Endothelial cell (in vitro differentiated cells): ENCODE results near the gene FKBP4. TPM values are rescaled to one million over a fixed set of nuclear protein-coding genes. Genes with fewer than 3 reads are reported as not detected.
A peak's percentile ranks its signal among the peaks of the same experiment; 100 is the strongest.

Experiments used
- DNase-seq: peaks from one replicate; pipeline ENCODE4 v3.0.0; 2021; ENCODE audit warnings: low spot score
- H3K27ac Mint-ChIP-seq: one replicate; pipeline ENCODE4 v1.8.0; 2021; ENCODE audit warnings: mixed read lengths, inconsistent platforms; ENCODE audit not compliant: unreplicated experiment
- H3K27me3 Mint-ChIP-seq: one replicate; pipeline ENCODE4 v1.8.0; 2021; ENCODE audit warnings: mild to moderate bottlenecking, moderate library complexity, mixed read lengths, inconsistent platforms; ENCODE audit not compliant: unreplicated experiment
- H3K36me3 Mint-ChIP-seq: one replicate; pipeline ENCODE4 v1.8.0; 2021; ENCODE audit warnings: mild to moderate bottlenecking, low read depth, mixed read lengths, inconsistent platforms; ENCODE audit not compliant: unreplicated experiment
- H3K4me1 Mint-ChIP-seq: one replicate; pipeline ENCODE4 v1.8.0; 2021; ENCODE audit warnings: mild to moderate bottlenecking, mixed read lengths, inconsistent platforms; ENCODE audit not compliant: unreplicated experiment
- H3K4me3 Mint-ChIP-seq: one replicate; pipeline ENCODE4 v1.8.0; 2021; ENCODE audit warnings: mild to moderate bottlenecking, mixed read lengths, inconsistent platforms; ENCODE audit not compliant: unreplicated experiment
- H3K9me3 Mint-ChIP-seq: one replicate; pipeline ENCODE4 v1.8.0; 2021; ENCODE audit warnings: mixed read lengths, inconsistent platforms; ENCODE audit not compliant: unreplicated experiment
- long read RNA-seq: library from polyadenylated mRNA; unstranded; transcript quantifications from one replicate; pipeline ENCODE4 v2.0.0, GENCODE V29; 2020; ENCODE audit not compliant: unreplicated experiment
- total RNA-seq: library from RNA; stranded (reverse); fragmentation: NEBNext Ultra II Directional; extraction: Animal tissue kit (Norgen Biotek cat#: 25700); gene quantifications from one replicate; pipeline ENCODE4 v1.2.1, GENCODE V29; 2021; ENCODE audit not compliant: unreplicated experiment
- TF ChIP-seq, protein P1 (sequence below): fragments of 200-600 bp; sonication (generic); IDR thresholded peaks from one replicate; pipeline ENCODE4 v1.5.0; 2021; ENCODE audit warnings: antibody characterized with exemption; ENCODE audit not compliant: unreplicated experiment

The FKBP4 gene, protein sequence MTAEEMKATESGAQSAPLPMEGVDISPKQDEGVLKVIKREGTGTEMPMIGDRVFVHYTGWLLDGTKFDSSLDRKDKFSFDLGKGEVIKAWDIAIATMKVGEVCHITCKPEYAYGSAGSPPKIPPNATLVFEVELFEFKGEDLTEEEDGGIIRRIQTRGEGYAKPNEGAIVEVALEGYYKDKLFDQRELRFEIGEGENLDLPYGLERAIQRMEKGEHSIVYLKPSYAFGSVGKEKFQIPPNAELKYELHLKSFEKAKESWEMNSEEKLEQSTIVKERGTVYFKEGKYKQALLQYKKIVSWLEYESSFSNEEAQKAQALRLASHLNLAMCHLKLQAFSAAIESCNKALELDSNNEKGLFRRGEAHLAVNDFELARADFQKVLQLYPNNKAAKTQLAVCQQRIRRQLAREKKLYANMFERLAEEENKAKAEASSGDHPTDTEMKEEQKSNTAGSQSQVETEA
- 39.6 TPM for total RNA-seq
- long read RNA-seq, transcript FKBP4-201 (10 exons, 3,732 nt): major isoform, 42 of 48 reads
- long read RNA-seq, partial matches to known transcripts: 1 of 48 reads
- long read RNA-seq, other reads (novel, unspliced or antisense): 5 of 48 reads

DNA sequence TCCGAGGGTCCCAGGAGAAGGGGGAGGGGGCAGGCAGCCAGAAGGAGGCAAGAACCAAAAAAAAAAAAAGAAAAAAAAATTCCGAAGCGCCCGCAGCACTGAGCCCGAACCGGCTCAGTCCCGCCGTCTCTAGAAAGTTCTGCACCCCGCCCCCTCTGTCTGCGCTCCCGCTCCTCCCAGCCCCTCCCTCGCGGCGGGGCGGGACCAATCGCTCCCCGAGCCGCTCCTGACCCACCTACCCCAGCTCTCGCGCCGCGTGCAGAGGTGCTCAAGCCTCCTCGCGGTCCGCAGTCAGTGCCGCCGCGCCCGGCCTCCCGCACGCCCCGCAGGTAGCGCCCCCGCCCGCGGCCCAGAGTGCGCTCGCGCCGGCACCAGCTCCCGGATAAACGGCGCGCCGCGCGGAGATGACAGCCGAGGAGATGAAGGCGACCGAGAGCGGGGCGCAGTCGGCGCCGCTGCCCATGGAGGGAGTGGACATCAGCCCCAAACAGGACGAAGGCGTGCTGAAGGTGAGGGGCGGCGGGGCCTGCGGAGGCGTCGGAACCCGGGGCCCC is at the start of gene FKBP4:
FKBP4 (plus strand) TSS at position 235 of the 554 bp plus-strand sequence; CDS start at position 405, 170 bp downstream.
- Mint-ChIP-seq H3K4me1 (peaks cover 18% of the 10 kb centered on the region), H3K27ac (no peak within 1 kb of the TSS), H3K27me3 (peaks cover 8% of the 10 kb centered on the region), H3K36me3 (peaks cover 24% of the 10 kb centered on the region), H3K9me3 (no peaks in the 10 kb centered on the region), H3K4me3 (peak within 1 kb of the TSS; percentile 84)
- peak; percentile 83 for DNase-seq
- TF ChIP-seq, protein P1, sequence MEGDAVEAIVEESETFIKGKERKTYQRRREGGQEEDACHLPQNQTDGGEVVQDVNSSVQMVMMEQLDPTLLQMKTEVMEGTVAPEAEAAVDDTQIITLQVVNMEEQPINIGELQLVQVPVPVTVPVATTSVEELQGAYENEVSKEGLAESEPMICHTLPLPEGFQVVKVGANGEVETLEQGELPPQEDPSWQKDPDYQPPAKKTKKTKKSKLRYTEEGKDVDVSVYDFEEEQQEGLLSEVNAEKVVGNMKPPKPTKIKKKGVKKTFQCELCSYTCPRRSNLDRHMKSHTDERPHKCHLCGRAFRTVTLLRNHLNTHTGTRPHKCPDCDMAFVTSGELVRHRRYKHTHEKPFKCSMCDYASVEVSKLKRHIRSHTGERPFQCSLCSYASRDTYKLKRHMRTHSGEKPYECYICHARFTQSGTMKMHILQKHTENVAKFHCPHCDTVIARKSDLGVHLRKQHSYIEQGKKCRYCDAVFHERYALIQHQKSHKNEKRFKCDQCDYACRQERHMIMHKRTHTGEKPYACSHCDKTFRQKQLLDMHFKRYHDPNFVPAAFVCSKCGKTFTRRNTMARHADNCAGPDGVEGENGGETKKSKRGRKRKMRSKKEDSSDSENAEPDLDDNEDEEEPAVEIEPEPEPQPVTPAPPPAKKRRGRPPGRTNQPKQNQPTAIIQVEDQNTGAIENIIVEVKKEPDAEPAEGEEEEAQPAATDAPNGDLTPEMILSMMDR: no peak

DNA sequence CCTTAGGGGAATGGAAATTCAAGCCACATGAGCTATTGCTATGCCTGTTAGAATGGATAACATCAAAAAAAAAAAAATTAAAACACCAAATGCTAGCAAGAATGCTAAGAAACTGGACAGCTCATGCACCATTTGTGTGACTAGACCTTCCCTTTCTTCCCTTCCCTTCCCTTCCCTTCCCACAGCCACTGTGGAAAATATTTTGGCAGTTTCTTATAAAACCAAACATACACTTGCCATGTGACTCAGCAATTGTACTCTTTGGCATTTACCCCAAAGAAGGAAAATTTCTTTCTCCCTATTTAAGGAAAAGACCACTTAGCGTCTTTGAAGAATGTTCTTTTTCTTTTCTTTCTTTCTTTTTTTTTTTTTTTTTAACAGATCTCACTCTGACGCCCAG is 49.1 kb upstream of the FKBP4 start:
- Mint-ChIP-seq H3K27me3 (peaks cover 4% of the 10 kb centered on the region), H3K9me3 (no peaks in the 10 kb centered on the region), H3K4me1 (no peaks in the 10 kb centered on the region), H3K36me3 (no peaks in the 10 kb centered on the region), H3K4me3 (no peak overlapping the region), H3K27ac (no peak overlapping the region)
- TF ChIP-seq, protein P1: no peak
- DNase-seq: no peak

DNA sequence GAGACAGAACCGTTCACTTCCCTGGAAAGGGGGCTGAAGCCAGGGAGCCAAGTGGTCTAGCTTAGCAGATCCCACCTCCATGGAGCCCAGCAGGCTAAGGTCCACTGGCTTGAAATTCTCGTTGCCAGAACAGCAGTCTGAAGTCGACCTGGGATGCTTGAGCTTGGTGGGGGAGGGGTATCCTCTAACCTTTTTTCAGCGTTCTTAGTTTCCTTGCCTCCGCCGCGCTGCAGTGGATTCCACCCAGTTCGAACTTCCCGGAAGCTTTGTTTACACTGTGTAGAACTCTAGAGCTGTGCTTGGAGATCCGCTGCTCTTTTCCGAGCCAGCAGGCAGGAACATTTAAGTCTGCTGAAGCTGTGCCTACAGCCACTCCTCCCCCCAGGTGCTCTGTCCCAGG is 45.2 kb upstream of the FKBP4 start:
- Mint-ChIP-seq H3K4me1 (peaks cover 5% of the 10 kb centered on the region), H3K9me3 (no peaks in the 10 kb centered on the region), H3K36me3 (no peaks in the 10 kb centered on the region), H3K27ac (no peak overlapping the region), H3K27me3 (peaks cover 11% of the 10 kb centered on the region), H3K4me3 (no peak overlapping the region)
- no peak for DNase-seq
- TF ChIP-seq, protein P1: no peak

DNA sequence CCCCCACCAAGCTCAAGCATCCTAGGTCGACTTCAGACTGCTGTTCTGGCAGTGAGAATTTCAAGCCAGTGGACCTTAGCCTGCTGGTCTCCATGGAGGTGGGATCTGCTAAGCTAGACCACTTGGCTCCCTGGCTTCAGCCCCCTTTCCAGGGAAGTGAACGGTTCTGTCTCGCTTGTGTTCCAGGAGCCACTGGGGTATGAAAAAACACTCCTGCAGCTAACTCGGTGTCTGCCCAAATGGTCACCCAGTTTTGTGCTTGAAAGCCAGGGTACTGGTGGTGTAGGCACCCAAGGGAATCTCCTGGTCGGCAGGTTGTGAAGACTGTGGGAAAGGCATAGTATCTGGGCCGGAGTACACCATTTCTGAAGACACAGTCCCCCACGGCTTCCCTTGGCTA is 44.6 kb upstream of the FKBP4 start:
- H3K4me3 Mint-ChIP-seq: no peak overlapping the region
- peaks cover 15% of the 10 kb centered on the region for H3K27me3 Mint-ChIP-seq
- no peak for DNase-seq
- no peaks in the 10 kb centered on the region for H3K36me3 Mint-ChIP-seq
- H3K4me1 Mint-ChIP-seq: peaks cover 5% of the 10 kb centered on the region
- H3K9me3 Mint-ChIP-seq: no peaks in the 10 kb centered on the region
- TF ChIP-seq, protein P1: no peak
- H3K27ac Mint-ChIP-seq: no peak overlapping the region

DNA sequence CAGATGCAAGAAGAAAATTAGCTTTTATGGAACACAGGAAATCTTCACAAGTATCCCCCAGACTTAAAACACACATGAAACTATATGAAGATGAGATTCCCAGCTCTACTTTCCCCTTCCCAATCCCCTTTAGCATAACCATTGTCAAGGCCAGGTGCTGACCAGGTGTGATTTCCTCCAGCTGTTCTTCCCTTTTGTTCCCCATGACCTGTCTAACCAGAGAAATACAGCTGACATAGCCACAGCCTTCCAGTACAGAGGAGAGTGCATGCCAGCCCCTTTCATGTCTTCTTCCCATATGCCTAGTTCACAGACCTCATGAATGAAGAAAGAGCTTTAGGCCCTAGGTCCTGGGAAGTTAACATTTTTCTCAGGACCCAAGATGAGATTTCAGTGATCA is 43.5 kb upstream of the FKBP4 start:
- H3K36me3 Mint-ChIP-seq: no peaks in the 10 kb centered on the region
- no peaks in the 10 kb centered on the region for H3K9me3 Mint-ChIP-seq
- peaks cover 5% of the 10 kb centered on the region for H3K4me1 Mint-ChIP-seq
- TF ChIP-seq, protein P1: no peak
- H3K27me3 Mint-ChIP-seq: peaks cover 16% of the 10 kb centered on the region
- no peak overlapping the region for H3K27ac Mint-ChIP-seq
- no peak overlapping the region for H3K4me3 Mint-ChIP-seq
- DNase-seq: no peak
